ENCODE measurements around the gene ADGRV1.
A peak's percentile ranks its signal among the peaks of the same experiment; 100 is the strongest.
"Not testable (repeated sequence)": the region's sequence is repeated elsewhere in the genome, so short reads cannot be mapped to it uniquely, and the experiment has no call there.

The ADGRV1 gene

DNA sequence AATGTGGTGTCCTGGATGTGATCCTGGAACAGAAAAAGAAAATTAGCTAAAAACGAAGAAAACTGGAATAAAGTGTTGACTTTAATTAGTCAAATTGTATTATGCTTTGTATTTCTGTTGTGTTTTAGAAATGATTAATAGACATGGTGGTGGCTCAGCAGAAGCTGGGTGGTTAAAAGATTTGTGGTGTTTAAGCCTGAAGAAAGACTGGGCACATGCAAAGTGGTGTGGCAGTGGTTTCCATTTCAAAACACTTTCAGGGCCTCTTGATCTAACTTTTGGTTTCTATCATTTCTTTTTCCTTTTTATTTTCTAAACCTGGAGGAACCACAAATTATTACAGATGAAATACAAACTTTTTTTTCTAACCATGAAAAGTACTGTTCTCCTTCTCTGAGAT, 44.1 kb downstream of the ADGRV1 start:
- no peak for DNase-seq

- peak; percentile 1 for DNase-seq
These were observed 47.9 kb downstream of the ADGRV1 start for GRCh38 chr5:90606539-90606938.

- no peak for DNase-seq
These were observed 54.3 kb downstream of the ADGRV1 start for GRCh38 chr5:90612919-90613318.

GRCh38 chr5:90613459-90613858, 54.9 kb downstream of the ADGRV1 start:
- no peak for DNase-seq

DNA sequence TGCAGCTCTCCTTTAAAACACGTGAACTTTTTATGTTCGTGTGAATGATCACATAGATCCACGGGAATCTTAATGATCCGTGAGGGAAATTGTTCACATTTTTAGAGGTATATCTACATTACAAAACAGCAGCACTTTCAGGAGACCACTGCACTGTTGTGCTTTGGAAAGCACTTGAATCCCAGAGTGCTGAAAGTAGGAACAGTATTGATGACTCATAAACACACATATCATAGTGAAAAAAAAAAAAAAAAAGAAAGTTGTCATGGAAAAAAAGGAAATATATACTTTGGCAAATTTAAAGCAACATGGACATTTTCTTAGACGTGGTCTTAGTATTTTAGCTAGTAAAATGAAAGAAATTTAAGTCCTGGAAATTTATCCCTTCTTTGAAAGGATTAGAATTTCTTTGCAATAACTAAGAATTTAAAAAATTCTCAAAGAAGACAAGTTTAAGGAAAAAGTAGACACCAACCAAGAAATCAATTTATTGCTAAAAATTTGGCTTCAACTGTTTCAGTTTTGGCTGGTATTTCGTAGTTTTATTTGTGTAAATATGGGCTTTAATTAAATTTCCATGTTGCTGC, 55.4 kb downstream of the ADGRV1 start:
- no peak for DNase-seq

- no peak for DNase-seq
These were observed 56.8 kb downstream of the ADGRV1 start for GRCh38 chr5:90615355-90615754.

- no peak for DNase-seq
These were observed 59.5 kb downstream of the ADGRV1 start for GRCh38 chr5:90618071-90618470.

GRCh38 chr5:90619762-90620161, 61.2 kb downstream of the ADGRV1 start:
- not testable (repeated sequence) for DNase-seq

GRCh38 chr5:90621848-90622247, 63.3 kb downstream of the ADGRV1 start:
- no peak for DNase-seq

DNA sequence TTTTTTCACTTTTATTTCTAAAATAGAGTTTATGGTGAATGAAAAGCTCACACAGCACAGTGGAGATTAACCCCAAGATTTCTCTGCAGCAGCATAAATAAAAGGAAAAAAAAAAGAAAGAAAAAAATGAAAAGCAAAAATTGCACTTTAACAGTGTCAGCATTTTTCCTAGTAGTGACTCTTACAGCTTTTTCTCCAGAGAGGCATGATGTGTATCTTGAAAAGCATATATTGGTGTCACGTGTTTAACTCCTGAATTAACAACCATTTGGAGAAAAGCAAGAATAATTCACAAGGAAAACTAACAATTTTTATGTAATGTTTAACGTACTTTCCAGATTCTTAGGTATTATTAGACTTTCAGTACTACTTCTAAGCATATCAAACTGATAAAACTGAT, 67.9 kb downstream of the ADGRV1 start:
- DNase-seq = no peak

GRCh38 chr5:90628492-90628891, 69.9 kb downstream of the ADGRV1 start:
- DNase-seq = no peak

- DNase-seq = no peak
These were observed 74.2 kb downstream of the ADGRV1 start for GRCh38 chr5:90632791-90633190.

- no peak for DNase-seq
These were observed 78.4 kb downstream of the ADGRV1 start for GRCh38 chr5:90636948-90637347.

DNA sequence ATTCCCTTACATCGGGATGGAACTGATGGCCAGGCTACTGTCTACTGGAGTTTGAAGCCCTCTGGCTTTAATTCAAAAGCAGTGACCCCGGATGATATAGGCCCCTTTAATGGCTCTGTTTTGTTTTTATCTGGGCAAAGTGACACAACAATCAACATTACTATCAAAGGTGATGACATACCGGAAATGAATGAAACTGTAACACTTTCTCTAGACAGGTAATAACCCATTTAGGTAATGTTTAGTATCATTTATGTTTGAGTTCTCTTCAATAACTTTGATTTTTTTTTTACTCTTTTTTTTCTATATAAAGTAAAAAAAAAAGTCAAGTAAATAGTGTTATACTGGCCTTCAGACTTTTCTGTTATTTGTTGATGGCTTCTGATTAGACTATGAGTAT, 79.1 kb downstream of the ADGRV1 start:
- DNase-seq = no peak

- no peak for DNase-seq
These were observed 80.3 kb downstream of the ADGRV1 start for GRCh38 chr5:90638878-90639277.

- peak; percentile 61 for DNase-seq
These were observed 82.0 kb downstream of the ADGRV1 start for GRCh38 chr5:90640484-90641059.

GRCh38 chr5:90641528-90641927, 82.9 kb downstream of the ADGRV1 start:
- no peak for DNase-seq

DNA sequence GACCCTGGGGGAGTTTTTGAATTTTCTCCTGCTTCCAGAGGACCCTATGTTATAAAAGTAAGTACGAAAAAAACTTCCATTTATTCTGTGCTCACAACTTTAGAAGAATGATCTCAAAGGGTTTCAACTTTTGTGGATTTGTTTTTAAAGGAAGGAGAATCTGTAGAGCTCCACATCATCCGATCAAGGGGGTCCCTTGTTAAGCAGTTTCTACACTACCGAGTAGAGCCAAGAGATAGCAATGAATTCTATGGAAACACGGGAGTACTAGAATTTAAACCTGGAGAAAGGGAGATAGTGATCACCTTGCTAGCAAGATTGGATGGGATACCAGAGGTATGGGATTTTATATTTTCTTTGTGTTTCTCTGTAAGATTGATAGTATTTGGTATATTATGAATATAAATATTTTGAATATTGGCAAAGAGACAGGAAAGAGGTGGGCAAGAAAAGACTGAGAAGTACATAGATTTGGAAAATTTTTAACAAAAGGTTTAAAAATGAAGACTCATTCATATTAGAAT, 84.2 kb downstream of the ADGRV1 start:
- DNase-seq = no peak

- no peak for DNase-seq
These were observed 85.5 kb downstream of the ADGRV1 start for GRCh38 chr5:90644132-90644531.

GRCh38 chr5:90645024-90645610, 86.5 kb downstream of the ADGRV1 start:
- DNase-seq = no peak

DNA sequence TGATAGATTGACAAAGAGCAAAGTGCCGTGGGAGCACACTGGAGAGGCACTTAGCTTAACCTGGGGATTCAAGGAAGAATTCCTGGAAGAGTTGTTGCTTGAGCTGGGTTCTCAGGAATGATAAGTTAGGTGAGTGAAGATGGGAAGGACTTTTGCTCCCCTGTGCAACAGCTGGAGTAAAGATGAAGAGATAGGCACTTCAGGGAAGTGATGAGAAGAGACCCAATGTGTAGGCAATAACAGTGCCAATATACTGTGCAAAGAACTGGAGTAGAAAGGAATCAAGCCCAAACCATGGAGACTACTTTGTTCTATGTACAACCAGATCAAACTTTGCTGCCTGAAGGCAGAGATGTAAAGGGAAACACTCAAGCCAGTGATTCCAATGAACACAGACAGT, 92.2 kb downstream of the ADGRV1 start:
- no peak for DNase-seq

DNA sequence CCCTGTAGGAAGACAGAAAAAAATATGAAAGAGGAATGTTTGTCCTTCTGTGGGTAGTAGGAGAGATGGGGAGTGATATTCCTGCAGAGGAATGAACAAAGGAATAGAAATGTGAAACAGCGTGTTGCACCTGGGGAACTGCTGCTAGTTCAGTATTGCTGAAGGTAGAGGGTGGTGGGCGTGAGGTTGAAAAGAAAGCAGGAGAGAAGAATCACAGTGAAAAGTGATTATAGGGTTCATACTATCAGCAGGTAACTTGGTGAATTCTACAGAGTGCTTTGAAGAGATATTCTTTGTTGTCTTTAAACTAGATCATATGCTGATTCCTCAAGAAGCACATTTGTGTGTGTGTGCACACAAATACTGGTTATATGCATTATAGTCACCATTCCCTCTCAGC, 95.6 kb downstream of the ADGRV1 start:
- DNase-seq = no peak

- DNase-seq = no peak
These were observed 96.8 kb downstream of the ADGRV1 start for GRCh38 chr5:90655423-90655822.

- DNase-seq = no peak
These were observed 98.4 kb downstream of the ADGRV1 start for GRCh38 chr5:90657030-90657429.

DNA sequence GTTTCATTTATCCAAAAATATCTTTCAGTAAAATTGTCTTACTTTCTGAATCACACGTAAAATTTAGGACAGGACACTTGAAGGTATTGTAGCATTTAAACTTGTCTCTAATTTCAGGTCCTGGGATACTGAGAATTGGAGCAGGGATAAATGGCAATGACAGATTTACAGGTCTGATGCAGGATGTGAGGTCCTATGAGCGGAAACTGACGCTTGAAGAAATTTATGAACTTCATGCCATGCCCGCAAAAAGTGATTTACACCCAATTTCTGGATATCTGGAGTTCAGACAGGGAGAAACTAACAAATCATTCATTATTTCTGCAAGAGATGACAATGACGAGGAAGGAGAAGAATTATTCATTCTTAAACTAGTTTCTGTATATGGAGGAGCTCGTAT, 99.2 kb downstream of the ADGRV1 start:
- no peak for DNase-seq
